HG03558 (cell line): ENCODE data around the gene CDH15.
"Not testable (repeated sequence)": the region's sequence is repeated elsewhere in the genome, so short reads cannot be mapped to it uniquely, and the experiment has no call there.

ENCODE experiments used
- ATAC-seq: cut with Tn5 transposase; IDR thresholded peaks from one replicate; pipeline ENCODE4 v1.9.1; 2021; ENCODE audit warnings: moderate number of reproducible peaks; ENCODE audit not compliant: unreplicated experiment; ENCODE audit errors: extremely low read depth

CDH15 gene

DNA sequence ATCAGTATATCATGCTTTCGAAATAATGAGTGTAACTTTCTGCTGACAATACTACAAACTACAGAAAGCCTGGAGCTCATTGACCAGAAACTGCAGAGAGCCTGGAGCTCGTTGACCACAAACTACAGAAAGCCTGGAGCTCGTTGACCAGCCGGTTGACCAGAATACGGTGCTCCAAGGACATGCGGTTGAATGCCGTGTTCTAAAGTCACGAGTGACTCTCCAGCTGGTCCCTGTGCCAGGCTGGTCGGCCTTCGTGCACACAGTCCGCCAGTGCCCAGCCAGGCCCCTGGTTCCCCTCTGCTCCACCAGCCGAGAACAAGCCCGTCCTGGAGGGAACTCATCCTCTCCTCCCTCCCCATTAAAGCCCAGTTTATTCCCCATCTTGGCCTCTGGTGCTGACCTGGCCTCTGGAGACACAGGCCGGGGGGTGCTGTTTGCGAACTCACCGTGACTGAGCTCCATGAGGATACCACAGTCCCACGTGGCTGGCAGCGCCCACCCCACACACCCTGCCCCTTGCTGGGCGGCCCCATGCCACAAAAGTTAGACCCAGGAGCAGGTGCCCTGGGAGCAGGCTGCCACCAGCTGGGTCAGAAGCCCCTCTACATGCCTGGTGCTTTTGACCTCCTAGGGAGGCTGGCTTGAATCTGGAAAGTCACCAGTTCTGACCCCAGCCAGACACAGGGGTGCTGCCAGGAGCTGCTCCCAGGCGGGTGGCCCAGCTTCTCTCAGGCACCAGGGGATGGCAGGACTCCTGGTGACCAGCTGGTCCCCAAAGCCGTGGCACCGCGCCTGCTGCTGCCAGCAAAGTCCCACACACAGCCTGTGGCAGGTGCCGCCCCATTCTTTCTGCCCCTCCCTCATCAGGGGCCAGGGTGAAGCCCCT is 15.5 kb upstream of the CDH15 start:
- no peak for ATAC-seq

DNA sequence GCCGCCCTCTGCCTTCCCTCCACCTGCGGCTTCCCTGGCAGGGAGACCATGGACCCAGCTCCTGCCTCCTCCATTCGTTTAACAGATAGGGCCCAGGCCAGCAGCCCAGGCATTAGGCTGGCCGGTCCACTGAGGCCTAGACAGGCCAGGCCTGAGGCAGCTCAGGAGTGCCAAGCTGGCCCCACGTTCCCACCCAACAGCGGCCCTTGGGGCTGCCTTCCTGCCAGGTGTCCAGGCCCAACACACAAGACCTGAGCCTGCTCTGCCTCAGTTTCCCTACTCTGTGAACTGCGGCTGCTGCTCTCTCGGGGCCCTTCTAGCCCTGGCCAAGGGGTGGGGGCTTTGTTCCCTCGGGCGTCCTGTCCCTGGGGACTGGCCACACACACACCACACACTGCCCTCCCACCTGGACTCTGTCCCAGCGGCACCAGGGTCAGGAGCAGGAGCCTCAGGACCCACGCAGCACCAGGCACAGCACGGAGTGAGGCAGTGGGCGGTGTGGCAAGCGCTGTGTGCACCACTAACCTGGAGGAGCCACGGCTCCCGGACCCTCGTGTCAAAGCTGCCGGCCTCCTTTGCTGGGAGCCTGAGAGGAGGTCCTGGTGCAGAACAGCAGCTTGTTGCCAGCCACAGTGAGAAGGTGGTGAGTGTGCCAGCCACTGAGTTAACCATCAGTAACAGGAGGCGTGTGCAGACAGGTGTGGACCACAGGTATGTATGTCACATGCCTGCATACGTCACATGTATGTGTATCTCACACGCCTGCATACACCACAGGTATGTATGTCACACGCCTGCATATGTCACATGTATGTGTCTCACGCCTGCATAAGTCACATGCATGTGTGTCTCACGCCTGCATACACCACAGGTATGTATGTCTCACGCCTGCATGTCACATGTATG is 14.6 kb upstream of the CDH15 start:
- ATAC-seq = no peak

GRCh38 chr16:89157778-89158177 is 13.8 kb upstream of the CDH15 start:
- ATAC-seq = no peak

DNA sequence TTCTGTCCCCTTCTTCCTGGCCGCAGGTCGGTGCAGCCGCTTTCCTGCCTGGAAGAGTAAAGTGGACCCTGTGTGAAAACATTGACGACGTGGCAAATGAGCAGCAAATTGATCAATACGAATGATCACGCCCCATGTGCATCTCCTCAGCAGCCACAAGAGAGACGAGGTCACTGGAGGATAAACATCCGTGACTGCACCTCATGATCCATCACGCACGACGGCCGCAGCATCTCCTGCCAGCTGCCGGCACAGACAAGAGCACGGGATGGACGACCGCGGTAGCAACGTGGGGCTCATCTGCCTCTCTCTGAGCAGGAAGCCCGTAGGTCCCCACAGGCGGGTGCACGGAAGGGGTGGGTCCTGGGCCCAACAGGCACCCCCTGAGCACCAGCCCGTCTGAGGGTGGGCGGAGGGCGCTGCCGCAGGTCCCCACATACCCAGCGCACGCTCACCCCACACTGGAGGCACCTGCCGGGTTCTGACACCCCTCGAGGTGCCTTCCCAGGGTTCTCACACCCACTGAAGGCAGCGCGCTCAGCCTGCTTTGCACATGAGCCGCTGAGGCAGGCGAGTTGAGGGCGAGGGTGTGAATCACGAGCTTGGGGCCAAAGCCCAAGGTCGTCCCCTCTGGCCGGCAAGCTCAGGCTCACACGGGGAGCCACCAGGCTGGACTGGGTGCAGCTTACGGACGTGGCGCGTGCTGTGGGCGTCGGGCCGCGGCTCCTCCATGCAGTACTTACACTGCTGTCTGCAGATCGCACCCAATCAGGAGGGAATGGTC is 12.3 kb upstream of the CDH15 start:
- no peak for ATAC-seq

DNA sequence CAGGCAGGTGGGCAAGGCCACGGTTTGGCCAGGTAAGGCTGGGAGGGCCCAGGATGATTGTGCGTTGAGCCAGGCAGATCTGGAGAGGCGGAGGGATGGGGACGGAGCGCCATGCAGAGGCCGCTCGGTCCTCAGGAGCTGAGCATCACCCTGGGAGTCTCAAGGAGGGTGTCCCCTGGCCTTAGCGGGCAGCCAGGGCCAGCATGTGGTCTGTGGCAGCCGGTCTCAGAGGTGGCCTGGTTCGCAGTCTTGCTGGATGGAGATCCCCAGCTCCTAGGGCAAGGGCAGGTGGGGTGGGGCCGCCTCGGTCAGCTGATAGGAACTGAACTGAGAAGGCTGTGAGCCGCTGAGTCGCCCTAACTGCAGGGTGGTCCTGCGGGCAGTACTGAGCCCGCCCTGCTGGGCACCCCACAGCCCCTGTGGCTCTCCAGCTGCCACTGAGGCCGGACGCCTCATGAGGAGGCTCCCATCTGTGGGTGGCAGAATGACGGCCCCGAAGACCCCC is 11.6 kb upstream of the CDH15 start:
- ATAC-seq = no peak

- no peak for ATAC-seq
Measured at GRCh38 chr16:89160977-89161701, 10.4 kb upstream of the CDH15 start.

- ATAC-seq = no peak
Measured at GRCh38 chr16:89161763-89162713, 9.5 kb upstream of the CDH15 start.

DNA sequence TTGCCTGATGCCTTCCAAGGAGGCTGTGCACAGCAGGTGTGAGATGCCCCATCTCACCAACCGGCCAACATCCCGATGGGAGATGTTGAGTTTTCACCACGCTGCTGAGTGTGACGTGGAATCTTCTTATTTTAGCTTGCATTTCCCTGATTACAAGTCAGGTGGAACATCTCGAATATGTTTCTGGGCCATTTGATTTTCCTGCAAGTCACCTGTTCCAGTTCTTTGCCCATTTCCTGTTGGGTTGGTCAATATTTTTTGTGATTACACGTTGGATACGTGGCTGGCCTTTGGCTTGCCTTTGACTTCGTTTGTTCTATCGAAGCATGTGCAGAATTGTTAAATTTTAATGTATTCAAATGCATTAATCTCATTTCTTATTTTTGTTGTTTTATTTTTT is 8.3 kb upstream of the CDH15 start:
- ATAC-seq = no peak

DNA sequence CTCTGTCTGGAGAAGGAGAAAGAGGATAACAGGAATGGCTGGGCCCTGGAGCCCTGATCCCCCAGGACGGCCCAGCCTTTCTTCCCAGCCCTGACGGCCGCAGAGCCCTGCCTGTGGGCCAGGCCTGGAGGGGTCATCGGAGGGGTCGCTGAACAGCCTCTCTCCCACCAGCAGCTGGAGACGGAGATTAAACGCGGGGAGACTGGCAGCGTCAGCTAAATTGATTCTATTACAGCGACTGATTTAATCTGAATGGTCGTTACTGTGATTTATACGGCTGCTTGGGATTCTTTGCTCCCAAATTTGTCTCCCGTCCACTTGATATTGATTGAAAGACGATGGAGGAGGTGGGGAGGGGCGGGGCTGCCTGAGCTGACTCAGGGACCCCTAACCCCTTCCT is 7.1 kb upstream of the CDH15 start:
- ATAC-seq = no peak

DNA sequence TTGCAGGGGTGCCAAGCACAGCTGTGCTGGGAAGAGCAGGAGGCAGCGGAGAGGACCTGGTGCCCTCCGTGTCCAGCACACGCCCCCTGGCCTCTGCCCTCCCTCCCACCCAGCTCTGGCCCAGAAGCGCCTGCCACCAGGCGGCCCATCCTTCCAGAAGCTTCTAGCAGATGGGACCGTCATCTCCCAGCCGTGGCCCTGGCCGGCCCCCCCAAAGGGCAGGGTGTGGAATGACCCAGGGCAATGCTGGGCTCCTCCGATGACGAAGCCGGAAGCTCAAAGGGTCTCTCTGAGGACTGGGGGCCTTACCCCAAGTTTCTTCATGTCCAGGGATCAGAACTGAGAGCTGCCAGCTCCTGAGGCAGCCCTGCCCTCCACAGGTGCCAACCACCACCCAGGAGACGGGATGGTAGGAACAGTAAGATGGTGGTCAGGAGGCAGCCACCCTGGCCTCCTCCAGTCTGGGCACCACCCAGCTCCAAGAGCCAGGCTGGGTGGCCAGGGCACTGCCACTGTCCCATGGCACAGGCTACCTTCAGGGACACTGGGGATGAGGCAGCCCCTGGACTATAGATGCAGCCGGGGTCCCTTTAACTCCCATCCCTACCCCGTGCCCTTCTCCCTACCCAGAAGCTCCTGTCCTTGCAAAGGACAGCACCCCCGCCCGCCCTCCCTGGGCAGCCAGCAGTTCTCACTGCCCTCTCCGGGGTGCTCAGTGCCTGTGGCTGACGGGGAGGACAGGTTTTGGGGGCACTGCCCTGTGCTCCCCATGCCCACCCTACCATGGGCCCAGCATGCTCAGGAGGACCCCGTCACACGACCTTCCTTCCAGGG is 6.5 kb upstream of the CDH15 start:
- ATAC-seq = no peak

- not testable (repeated sequence) for ATAC-seq
Measured at GRCh38 chr16:89165681-89165979, 5.9 kb upstream of the CDH15 start.

- ATAC-seq = no peak
Measured at GRCh38 chr16:89166696-89167424, 4.7 kb upstream of the CDH15 start.

DNA sequence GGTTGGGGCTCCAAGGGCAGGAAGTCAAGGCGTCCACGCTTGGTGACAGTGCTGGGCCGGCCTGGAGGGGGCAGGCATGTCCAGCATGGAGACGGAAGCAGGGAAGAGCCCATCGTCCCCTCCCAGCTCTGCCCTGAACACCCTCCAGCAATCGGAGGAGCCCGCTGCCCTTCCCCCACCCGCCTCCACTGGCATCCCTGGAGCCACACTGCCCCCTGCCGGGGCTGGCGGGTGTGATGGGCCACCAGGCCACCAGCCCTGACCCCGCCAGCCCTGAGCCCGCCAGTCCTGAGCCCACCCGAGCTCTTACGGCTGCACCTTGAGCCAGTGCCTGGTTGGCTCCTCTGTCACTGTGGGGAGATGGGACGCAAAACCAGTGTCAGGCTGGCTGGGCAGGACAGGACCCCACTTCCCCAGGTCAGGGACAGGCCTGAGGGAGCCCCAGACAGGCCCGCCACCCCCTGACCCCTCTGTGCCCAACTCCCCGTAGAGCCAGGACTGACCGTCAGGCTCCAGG is 4.1 kb upstream of the CDH15 start:
- ATAC-seq = no peak

DNA sequence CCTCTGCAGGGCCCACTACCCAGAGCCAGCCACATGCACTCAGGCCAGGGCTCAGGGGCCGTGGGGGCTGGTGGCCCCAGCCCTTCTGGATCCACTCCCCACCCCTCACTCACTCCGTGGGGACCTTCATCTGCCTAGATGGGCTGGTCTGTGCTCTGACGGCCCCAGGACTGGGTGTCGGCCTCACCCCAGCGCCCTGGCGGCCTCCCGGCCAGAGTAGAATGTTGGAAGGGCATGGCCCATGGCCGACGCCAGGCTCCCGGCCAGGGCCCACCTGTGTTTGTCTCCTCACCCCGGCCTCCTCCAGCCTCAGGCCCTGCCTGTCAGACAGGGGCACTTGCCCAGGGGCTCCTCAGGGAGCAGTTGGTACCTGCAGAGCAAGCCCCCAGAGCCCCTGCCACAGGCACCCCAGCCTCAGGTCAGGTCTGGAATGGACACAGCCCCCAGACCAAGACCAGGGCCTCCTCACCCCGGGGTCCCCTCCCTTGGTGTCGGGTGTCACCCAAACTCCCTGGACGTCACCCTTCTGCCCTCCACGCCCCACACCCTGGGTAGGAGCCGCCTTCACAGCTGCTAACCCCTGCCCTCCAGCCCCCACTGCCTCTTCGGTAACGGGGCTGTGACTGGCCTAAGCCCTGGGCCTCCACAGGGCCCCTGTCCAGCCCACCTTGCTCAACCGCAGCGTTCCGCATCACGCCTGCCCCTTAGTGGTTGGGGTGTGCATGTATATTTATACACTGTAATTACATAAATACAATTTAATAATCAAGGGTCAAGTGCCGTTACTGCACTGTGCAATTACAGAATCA is 3.0 kb upstream of the CDH15 start:
- ATAC-seq = no peak

- no peak for ATAC-seq
Measured at GRCh38 chr16:89169778-89170177, 1.8 kb upstream of the CDH15 start.
